Right ventricle myocardium superior (tissue), 1 donor: ENCODE measurements around the gene LCORL. TPM values are rescaled to one million over a fixed set of nuclear protein-coding genes. Genes with fewer than 3 reads are reported as not detected.

Experiments
- ATAC-seq: fragments of 200-7000 bp; cut with Tn5 transposase; one replicate; pipeline ENCODE4 v1.9.1; 2020; ENCODE audit warnings: mild to moderate bottlenecking; ENCODE audit not compliant: poor library complexity
- DNase-seq: peaks from one replicate; pipeline ENCODE4 v3.0.0-alpha.2; 2020
- intact Hi-C: fragments of 100-400 bp; cut with DNase I; formaldehyde crosslinking; loops from one replicate; pipeline ENCODE4 v1.11.2; 2022
- total RNA-seq: library from RNA; stranded (reverse); fragmentation: NEBNext Ultra II Directional; extraction: Animal tissue kit (Norgen Biotek cat#: 25700); gene quantifications from one replicate; pipeline ENCODE4 v1.2.1, GENCODE V29; 2021
- donor health status: DM: no; HTN: yes; CAD: no; lungs with severe emphysema.

The LCORL gene
- total RNA-seq, 1 donor from 2014 or later, result 7.7 TPM

DNA sequence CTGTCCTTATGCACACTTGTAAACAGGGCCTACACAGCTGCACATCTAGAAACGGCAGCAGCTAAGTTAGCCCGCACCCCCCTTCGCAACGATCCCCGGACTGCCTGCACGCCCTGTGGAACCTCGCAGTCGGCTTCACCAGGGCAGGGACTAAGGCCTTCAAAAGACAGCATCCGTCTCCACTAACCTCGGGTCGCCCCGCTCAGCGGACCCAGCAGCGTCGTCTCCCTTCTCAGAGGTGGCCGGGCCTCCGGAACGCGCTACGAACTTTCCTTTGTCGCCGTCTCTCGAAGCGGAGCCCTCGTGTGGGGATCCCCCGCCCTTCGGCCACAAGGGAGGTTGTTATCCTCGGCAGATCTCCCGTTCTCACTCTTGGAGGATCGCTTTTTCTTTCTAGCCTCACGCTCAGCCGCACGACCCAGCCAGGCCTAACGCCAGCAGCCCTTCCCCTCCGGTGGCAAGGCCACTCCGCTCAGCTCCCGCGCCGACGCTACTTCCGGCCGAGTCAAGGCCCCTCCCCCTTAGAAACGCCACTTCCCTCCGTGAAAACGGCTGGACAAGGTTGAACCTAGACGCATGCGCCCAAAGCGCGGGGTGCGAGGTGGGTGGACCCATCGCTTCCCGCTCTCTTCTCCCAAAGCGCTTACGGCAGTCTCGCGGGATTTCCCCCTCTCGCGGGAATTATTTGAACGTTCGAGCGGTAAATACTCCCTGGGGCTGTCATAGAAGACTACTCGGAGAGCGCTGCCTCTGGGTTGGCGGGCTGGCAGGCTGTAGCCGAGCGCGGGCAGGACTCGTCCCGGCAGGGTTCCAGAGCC, 211.1 kb downstream of the LCORL start, which contains the start of the genes DCAF16 and NCAPG:
DCAF16 (minus strand) TSS at position 498 of the 818 bp plus-strand sequence. CDS start 6,616 bp downstream, outside the sequence.
NCAPG (plus strand) TSS at position 720 of the 818 bp plus-strand sequence. CDS start 99 bp downstream, outside the sequence.
- ATAC-seq (peak; percentile 100), DNase-seq (peak; percentile 99)
- intact Hi-C loops, result loop anchor here (5.0 to 10.0 kb wide), 2 partner anchors 212 to 554 kb away; partner anchors contain the start of gene LCORL

- ATAC-seq, result no peak
- intact Hi-C loops, result loop anchor here (5.0 to 10.0 kb wide), 3 partner anchors 213 to 555 kb away; partner anchors contain the start of gene LCORL
- no peak for DNase-seq
These were observed 211.9 kb downstream of the LCORL start for GRCh38 chr4:17809667-17810066.

- ATAC-seq, result no peak
- DNase-seq, result no peak
- intact Hi-C loops, result loop anchor here (10.0 kb wide), 1 partner anchor 253 kb away; no protein-coding TSS in a partner anchor
These were observed 214.1 kb downstream of the LCORL start for GRCh38 chr4:17807446-17807845.

- no peak for ATAC-seq
These were observed 215.9 kb downstream of the LCORL start for GRCh38 chr4:17805580-17806155.

DNA sequence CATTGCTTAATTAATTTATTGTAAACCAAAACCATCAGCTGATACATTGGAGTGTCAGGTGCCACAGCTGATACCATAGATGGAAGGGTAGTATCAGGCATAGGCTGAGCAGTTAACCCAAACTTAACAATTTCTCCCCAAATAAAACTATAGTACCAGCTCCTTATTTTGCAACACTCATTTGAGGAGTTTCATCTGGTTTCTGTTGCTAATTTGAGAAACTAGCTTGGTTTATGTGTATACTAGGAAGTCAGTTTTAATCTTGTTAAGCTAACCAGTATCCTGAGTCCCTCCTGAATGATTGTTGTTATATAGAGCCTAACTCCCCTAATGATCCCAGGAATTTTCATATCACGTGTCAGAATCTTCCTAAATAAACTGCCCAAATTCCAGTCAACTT, 223.7 kb downstream of the LCORL start:
- DNase-seq, result no peak
- intact Hi-C loops, result no loop called here
- ATAC-seq, result no peak

More at GRCh38 chr4:17805580-17806155, 215.9 kb downstream of the LCORL start:
- DNase-seq, result no peak
- intact Hi-C loops, result loop anchor here (10.0 kb wide), 1 partner anchor 251 kb away; no protein-coding TSS in a partner anchor

GRCh38 chr4:17794730-17795129, 226.8 kb downstream of the LCORL start:
- DNase-seq, result no peak
- ATAC-seq, result no peak
- intact Hi-C loops, result no loop called here

Other genes starting within 250 kb of the LCORL start
- not detected for gene FAM184B, start 240.1 kb downstream of the LCORL start, total RNA-seq
- gene DCAF16, start 211.0 kb downstream of the LCORL start, total RNA-seq, result 13.4 TPM
- gene NCAPG, start 210.8 kb downstream of the LCORL start, total RNA-seq, result 0.59 TPM